HG02973 (cell line): ENCODE data around the gene BSG.

ENCODE experiments used
- ATAC-seq: cut with Tn5 transposase; IDR thresholded peaks from one replicate; pipeline ENCODE4 v1.9.1; 2021; ENCODE audit warnings: moderate library complexity; ENCODE audit not compliant: unreplicated experiment

Gene BSG

DNA sequence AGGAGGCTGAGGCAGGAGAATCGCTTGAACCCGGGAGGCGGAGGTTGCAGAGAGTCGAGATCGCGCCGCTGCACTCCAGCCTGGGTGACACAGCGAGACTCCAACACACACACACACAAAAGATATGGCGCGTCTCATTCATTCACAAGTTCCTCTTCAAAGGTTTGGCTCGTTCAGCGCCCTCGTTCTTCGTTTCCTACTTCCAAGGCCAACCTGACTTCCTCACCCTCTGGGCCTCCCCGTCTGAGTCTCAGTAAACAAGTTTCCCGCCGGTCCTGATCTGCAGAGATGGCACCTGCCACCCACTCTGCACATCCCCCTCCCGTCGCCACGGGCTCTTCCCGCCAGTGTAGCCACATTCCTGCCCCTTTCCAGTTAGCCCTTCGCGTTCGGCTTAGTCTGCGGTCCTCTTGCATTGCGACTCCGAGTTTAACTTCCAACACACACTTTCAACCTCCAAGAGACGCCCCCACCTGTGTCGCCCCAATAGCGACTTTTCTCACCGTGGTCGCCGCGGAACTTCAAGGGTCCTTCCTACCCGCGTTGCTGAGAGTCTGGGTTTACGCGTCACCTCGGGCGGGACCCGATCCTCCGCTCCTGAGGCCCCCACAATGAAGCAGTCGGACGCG, 1.3 kb upstream of the BSG start:
- ATAC-seq, result no peak

DNA sequence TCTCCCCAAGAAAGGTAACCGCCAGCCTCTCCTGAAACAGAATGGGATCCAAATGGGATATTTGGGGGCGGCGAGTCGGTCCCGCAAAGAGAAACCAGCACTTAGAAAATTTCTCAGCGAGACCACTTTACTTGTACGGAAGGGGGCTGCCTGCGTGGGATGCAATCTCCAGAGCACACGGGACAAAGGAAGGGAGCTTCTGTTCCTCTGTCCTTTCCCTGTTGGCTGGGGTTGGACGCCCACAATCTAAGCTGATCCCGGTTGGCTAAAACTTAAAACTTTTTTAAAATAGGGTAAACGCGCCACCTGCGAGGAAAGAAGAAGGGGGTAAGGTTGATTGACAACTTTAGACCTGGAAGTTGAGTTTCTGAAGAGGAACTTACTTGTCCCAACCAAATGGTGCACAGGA, 826 bp upstream of the BSG start:
- no peak for ATAC-seq

DNA sequence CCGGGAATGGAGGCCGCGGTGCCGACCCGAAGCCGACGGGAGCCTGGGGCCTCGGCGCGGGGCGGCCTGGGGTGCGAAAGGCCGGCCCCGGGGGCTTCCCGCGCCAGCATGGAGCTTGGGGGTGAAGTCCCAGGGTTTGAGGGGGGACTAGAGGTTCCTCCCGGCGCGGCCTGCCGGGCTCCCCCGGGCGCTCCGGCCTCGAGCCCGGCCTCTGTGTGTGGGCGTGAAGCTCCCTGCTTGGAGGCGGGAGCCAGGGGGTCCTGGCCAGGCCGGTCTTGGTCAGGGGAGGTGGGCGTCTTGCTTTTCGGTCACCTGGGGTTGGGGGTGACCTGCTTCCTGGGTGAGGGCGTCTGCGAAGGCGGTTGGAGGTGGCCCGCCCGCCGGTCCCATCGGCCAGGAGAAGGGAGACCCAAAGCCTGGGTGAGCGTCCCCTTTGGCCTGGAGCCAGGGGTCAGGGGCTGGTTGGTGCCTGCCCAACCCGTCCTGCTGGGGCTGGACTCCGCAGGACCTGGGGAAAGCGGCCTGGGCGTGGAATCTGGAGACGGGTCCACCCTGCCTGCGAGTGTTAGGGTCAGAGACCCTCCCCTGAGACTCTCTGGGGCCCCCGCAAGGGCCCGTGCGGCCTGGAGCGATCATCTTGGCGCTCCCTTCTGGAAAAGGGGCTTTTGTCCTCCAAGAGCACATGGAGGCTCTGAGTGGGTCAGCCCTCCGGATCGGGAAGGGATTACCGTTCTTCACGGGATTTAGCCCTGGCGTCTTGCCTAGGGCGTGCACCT, 535 bp downstream of the BSG start:
- ATAC-seq, result peak; percentile 16

DNA sequence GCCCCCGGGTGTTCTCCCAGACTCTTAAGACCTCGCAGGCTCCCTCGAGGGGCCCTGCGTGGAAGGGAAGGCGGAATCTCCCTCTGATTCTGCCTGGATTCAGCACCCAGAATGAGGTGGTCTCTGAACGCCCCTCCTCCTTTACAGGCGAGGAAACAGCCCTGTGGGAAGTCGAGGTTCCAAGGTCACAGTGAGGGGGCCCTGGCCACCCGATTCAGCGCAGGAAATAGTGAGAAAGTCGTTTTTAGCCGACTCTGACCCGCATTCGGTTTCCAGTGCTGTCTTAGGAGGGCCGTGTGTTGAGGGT, 1.1 kb downstream of the BSG start:
- ATAC-seq, result no peak

DNA sequence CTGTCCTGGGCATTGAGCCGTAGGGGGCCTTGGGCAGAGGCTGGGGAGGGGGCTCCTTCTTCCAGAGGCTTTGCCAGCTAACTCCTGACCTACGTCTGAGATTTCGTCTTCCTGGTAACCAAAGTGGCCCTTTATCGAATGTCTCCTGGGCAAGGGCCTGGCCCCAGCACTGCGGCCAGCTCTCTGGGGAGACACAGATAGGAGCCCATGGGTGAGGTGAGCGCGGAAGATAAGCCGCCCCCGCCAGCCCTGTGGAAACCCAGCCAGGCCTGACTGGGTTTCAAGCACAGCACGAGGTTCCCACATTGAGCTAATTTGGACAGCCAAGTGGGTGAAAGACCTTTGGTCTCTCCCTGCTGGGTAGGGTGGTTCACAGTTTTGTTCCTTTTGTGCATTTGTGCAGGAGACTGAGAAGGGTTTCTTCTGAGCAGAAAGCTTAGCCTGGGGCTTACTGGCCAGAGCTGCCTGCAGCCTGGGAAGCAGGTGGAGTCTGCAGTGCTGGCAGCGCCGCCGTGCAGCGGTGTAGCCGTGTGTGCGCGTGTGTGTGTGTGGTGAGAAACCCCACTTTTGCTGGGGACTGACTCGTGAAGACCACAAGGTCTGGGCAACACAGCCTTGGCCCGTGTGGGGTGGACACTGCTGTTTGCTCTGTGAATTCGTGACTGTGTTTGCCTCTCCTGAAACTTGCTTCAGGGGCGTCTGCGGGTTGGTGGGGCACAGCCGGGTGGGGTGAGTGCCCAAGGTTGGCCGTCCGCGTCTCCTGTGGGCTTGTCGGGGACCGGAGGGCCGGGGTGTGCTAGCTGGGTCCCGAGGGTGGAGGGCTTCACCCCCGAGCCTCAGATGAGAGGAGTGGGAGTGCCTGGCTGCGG, 2.5 kb downstream of the BSG start:
- ATAC-seq, result no peak

DNA sequence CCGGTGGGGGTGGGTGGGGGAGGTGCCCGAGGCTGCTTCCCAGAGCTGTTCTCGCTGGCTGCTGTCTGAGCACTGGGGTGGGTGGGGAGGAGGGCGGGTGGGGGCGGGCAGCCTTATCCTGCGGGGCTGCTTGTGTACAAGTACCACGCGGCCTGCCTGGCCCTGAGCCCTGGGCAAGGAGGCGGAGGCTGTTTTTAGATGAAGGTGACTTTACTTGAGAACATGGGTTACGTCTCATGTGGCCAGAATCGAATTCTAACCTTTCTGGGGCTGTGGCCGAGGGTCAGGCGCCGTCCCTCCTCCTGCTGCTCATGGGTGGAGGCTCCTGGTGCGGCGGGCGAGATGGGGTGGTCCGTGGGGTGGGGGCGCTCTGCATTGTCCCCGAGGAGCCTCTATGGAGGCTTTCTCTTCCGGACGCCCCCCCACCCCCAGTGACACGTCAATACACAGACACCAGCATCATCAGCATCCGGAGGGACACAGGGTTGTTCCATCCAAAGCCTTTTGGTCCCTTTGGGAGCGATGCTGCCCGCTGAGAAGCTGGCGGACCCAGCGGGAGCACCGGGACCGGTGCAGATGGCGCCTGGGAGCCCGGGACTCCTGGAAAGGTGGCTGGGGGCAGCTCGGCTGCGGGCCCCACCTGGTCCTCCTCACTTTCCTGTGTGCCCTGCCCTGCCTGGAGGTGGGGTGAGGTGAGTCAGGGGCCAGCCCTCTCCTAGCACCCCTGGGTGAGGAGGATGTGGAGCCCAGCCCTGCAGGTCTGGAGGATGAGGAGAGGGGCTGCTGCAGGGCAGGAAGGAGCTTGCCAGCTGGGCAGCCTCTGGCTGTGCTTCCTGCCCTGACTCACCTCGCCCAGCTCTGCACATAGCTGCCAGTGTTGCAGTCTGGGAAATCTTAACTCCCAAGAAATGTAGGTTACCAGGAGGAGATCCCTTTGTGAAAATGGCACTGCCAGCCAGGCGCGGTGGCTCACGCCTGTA, 3.4 kb downstream of the BSG start:
- no peak for ATAC-seq

DNA sequence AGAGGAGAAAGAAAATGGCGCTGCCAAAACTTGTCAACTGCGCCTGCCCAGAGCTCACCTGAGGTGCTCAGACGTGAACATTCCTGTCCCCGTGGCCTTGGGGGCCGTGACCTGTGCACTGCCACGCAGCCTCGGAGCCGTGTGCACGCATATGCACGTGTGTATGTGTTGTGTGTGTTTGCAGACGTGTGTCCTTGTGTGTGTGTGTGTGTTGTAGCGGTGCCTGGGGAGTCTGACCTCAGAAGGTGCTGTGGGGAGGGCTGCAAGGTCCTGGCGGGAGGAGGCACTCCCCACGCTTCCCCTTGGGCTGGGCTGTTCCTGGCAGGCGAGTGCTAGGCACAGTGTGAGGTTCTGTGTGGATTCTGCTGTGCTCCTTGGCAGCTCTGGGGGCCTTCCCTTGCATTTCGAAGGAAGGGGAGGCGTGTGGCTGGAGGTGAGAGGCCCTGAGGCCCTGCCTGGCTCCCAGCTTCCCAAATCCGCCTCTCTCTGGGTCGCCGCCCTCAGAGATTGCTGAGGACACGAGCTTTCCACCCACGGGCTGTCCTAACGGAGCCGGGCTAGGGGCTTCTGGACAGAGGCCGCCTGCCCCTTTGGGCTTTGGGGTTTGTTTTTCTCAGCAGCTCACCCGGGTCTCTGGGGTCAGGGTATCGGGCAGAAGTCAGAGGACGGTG, 4.5 kb downstream of the BSG start:
- ATAC-seq, result no peak

DNA sequence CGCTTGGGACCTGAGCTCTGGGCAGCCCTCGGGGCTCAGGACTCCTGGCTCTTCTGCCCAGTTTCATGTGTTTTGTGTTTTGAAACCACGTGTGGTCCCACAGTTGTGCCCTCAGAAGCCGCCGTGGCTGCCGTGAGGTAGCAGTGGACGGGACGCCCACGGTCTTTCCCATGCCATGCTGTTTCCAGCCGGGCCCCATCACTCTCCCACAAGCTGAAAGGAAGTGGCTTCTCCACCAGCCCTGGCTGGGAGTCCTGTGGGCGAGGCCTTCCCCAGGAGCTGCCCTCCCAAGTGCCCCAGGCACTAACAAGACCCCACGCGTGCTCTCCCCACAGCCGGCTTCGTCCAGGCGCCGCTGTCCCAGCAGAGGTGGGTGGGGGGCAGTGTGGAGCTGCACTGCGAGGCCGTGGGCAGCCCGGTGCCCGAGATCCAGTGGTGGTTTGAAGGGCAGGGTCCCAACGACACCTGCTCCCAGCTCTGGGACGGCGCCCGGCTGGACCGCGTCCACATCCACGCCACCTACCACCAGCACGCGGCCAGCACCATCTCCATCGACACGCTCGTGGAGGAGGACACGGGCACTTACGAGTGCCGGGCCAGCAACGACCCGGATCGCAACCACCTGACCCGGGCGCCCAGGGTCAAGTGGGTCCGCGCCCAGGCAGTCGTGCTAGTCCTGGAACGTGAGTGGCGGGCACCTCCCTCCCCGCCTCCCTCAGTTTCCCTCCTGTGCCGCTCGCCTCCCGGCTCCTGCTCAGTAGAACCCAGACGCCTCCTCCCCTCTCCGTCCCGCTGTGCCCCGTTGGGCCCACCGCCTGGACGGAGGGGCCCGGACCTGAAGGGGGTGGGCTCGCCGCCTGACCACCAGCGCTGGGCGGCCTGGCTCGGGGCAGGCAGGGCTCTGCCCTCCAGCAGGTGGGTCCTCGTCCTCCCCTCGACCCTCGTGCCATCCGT, 5.3 kb downstream of the BSG start:
- no peak for ATAC-seq

DNA sequence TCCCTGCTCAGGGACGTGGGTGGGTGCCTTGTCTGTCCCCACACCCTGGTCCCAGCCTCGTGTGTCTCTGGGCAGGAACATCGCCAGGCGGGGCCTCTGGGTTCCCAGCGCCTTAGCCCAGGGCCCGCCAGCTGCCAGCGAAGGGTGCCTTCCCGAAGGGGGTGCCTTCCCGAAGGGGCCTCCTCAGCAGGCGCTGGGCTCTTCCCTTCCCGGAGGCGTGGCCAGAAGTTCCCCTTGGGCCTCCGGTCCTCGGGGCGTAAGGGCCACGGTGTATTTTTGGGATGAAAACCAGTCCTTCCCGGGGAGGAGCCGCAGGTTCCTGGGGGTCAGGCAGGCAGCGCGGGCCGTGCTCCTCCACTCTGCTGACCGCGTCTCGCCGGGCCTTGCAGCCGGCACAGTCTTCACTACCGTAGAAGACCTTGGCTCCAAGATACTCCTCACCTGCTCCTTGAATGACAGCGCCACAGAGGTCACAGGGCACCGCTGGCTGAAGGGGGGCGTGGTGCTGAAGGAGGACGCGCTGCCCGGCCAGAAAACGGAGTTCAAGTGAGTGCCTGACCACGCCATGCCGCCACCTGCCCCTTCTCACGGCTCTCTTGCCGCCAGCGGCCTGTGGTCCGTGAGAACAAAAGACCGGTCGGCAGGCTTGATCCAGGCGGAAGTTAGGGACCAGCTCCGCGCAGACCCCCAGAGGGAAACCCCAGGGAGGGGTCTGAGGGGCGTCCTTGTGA, 6.9 kb downstream of the BSG start:
- ATAC-seq, result no peak

DNA sequence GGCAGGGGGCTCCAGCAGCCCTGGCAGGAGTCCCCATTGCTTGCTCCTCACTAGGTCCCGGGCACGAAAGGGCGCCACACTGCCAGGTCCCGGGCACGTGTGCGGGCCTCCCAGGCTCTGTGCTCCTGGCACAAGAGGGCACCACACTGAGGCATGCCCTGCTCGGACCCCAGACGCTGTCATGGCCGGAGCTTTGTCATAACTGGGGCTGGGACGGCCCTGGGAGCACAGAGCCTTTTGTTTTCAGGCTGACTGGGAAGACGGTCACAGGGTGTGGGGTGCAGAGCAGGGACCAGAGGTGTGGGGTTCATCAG, 7.4 kb downstream of the BSG start:
- no peak for ATAC-seq

DNA sequence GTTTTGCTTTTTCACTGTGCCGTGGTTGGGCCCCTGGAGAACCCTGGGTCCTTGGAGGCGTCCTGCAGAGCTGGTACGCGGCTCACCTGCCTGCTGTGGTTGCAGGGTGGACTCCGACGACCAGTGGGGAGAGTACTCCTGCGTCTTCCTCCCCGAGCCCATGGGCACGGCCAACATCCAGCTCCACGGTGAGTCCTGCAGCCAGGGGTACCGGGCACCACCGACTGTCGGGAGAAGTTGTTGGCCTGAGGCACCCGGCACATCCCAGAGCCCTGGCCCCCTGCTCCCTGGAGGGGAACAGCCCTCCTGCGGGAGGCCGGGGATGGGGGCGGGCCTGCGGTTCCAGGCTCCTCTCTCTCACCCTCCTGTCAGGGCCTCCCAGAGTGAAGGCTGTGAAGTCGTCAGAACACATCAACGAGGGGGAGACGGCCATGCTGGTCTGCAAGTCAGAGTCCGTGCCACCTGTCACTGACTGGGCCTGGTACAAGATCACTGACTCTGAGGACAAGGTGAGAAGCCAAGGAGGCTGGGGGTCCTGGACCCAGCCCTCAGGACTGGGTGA, 8.0 kb downstream of the BSG start:
- no peak for ATAC-seq

DNA sequence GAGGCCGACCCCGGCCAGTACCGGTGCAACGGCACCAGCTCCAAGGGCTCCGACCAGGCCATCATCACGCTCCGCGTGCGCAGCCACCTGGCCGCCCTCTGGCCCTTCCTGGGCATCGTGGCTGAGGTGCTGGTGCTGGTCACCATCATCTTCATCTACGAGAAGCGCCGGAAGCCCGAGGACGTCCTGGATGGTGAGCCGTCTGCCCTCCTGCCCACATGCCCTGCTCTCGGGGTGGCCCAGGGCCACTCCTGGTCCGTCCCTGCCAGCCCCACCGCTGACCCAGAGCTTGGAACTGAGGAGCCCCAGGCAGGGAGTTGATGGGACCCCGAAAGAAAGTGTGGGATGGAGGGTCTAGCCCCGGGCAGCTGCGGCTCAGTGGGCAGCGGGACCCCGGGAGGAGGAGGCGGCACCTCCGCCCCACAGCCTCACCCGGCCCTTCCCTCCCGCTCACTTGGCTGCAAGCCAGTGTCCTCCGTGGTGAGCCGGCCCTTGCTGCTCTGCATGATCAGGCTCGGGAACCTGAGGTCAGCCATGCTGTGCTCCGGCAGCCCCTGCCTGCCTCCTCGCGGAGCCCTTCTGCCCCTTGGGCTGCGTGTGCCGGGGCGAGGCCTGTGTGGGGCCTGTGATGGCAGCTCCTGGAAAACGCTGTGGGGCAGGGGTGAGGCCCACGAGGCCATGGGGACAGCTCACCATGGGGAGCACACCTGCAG, 9.2 kb downstream of the BSG start:
- ATAC-seq, result no peak

DNA sequence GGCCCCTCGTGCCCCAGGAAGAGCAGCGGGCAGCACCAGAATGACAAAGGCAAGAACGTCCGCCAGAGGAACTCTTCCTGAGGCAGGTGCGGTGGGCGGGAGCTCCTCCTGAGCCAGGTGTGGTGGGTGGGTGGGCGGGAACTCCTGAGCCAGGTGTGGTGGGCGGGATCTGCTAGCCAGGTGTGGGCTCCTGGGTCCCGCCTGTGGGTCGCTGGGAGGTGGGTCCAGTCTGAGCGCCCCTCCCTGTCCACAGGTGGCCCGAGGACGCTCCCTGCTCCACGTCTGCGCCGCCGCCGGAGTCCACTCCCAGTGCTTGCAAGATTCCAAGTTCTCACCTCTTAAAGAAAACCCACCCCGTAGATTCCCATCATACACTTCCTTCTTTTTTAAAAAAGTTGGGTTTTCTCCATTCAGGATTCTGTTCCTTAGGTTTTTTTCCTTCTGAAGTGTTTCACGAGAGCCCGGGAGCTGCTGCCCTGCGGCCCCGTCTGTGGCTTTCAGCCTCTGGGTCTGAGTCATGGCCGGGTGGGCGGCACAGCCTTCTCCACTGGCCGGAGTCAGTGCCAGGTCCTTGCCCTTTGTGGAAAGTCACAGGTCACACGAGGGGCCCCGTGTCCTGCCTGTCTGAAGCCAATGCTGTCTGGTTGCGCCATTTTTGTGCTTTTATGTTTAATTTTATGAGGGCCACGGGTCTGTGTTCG, 10.3 kb downstream of the BSG start:
- ATAC-seq, result no peak

DNA sequence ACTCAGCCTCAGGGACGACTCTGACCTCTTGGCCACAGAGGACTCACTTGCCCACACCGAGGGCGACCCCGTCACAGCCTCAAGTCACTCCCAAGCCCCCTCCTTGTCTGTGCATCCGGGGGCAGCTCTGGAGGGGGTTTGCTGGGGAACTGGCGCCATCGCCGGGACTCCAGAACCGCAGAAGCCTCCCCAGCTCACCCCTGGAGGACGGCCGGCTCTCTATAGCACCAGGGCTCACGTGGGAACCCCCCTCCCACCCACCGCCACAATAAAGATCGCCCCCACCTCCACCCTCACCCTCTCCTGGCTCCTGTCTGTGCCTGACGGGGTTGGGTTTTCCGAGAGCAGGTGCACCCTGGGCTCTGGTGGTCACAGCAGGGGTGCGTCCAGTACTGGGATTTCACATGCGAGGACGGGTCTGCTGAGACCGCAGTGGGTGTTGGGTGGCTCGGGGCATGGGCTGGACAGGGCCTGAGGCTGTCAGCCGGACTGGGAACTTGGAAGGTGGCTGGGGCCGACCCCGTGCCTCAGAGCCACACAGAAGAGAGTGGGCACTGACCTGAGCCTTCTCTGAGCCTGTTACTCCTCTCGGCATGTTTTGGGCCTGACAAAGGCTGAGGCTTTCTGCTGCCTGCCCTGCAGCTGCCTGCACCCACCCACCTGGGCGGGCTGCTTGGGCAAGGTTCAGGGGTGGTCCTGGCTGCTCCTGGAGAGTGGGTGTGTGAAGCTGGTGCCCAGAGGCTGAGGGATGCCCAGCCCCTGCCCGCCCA, 11.0 kb downstream of the BSG start:
- ATAC-seq, result no peak

DNA sequence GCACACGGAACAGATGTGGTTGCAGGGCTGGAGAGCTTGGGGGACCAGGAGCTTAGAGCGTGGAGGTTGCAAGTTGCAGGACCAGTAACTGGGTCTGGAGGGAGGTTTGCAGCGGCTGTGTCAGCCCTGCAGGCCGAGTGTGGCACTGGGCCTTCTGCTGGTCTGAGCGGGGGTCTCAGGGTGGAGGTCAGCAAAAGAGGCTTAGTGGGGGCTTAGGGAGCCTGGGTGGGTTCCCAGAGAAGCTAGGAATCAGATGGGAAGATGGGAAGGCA, 11.5 kb downstream of the BSG start:
- ATAC-seq, result no peak

DNA sequence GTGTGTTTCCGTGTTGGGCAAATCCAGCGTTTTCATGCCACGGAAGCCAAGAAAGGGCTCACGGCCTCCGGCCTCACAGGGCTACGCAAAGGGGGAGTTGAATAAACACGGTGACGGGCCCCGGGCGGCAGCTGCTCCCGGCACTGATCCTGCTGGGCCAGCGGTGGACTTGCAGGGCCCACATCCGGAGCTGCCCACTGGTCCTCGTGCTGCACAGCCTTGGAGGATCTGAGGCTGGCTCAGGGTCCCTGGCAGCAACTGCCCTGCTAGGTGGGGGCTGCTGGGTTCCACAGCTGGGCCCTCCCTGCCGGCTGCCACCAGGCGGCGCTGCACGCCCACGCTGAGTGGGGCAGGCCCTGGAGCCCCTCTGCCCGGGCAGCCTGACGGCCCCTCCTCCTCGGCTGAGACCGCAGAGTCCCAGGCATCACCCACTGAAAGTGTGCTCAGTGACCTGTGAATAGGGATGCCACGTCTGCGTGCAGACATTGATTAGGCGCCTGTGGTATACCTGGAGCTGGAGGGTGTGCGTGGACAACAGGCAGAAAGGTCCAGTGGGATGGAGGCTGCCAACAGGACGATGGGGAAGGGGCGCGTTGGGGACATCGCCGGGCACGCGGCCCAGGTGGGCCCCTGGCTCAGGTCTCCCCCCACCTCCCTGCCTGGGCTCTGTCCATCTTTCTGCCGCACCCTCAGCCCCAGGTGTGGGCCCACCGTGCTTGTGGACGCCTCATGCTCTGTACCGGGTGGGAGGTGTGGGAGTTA, 12.0 kb downstream of the BSG start:
- ATAC-seq, result no peak
